CMK (cell line): ENCODE data around the gene CFAP77.

Source experiments
- DNase-seq: peaks from one replicate; pipeline ENCODE4 v3.0.0-alpha.2; 2010; ENCODE audit warnings: low read depth

The CFAP77 gene

DNA sequence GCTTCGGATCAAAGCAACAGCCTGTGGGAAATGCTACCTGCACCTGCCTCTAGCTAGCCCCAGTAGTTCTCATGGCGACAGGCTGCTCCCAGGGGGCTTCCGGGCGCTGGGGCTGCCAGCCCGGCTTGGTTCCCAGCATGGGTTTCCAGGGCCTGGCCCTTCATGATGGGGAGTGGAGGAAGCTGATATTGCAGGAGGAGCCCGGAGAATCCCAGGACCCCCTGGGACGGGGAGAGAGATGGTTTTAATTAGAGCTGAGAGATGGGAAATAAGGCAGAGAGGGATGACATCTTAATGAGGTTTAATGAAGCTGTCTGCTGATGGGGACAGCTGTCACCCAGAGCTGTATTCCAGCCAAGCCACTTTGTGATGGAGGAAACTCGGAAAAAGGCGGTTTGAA lies 78.6 kb downstream of the CFAP77 start:
- no peak for DNase-seq

DNA sequence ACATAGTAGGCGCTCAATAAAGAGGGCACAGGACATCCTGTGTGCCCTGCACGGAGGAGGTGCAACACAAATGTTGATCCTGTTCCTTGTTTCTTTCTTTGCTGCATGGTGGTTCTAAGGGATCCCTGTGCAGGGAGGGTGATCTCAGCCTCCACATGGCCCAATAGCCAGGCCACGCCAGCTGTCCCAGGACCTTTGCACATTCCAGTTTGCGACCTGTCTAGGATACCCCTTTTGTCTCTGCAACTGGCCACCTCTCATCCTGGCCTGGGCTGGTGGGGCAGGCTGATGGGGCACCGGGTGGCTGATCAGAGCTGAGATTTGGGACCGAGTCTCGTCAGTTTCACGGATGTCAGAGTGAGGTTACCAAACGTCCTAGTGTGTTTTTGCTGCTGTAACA lies 79.5 kb downstream of the CFAP77 start:
- no peak for DNase-seq

DNA sequence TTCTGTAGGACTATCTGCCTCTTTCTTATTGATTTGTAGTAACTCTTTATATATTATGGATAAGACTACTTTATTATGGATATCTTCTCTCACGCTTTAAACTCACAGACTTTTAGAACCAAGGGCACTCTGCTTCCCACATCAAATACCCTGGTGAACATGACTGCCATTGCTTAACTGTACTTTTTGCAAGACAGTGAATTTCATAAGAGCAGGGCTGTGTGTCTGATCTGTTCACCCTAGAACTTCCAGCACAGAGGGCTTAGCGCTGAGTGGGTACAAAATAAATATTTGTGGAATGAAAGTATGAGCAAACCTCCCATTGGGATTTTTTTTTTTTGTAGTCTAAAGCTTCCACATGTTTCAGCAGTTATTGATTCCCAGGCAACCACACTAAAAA lies 84.8 kb downstream of the CFAP77 start:
- no peak for DNase-seq

DNA sequence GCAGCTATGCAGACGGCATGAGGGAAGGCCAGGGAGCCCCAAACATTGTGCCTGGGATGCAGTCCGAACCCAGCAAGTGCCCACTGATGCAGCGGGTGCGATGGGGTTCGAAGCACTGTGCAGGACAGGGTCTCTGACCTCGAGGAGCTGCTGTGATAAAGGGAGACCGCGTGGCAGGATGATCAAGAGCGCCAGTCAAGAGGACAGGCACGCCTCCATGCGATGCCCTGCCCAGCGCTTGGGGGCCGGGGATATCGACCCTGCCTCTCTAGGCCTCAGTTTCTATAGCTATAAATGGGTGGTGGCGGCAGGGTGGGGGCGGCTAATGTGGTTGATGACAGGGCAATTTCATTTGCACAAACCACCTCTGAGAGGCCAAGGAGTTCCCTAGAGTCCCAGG lies 87.7 kb downstream of the CFAP77 start:
- no peak for DNase-seq

DNA sequence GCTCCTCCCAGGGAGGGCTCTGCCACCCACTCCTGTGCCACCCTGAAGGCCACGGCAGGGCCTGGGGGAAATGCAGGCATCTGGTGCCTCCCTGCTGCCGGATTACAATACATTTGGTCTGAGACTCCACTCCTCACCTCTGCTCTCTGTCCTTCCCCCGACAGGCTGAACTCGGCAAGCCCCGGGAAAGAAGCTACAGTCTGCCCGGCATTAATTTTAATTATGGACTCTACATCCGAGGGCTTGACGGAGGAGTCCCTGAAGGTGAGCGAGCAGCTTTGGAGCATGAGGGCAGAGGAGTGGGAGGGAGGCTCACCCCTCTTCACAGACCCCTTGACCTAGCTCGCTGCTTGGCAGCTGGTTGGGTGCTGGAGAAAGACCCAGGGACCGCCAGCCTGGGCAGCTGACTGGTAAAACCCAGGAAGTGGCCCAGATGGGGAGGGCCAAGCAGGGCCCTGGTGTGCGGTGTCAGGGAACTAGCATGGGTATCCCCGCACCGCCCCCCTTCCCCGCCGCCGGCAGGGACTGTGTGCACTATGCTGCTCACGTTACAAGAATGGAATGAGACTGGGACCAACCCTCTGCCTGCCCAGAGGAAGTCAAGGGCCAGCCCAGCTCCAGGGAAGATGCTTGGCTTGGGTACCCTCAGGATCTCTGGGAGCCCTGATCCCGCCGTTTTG lies 88.7 kb downstream of the CFAP77 start:
- no peak for DNase-seq

DNA sequence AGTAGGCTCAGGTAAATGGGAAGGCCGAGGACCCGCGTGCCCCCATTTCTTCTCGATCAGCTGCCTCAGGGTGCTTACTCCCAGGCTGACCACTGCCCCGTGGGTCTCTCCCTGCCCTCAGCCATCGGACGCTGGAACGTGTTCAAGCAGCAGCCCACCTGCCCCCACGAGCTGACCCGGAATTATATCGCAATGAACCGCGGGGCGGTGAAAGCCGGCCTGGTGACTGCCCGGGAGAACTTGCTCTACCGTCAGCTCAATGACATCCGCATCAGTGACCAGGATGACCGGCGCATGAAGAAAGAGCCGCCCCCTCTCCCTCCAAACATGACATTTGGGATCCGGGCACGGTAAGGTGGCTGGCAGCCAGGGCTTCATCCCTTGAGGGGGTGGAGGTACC lies 89.2 kb downstream of the CFAP77 start:
- DNase-seq = no peak

DNA sequence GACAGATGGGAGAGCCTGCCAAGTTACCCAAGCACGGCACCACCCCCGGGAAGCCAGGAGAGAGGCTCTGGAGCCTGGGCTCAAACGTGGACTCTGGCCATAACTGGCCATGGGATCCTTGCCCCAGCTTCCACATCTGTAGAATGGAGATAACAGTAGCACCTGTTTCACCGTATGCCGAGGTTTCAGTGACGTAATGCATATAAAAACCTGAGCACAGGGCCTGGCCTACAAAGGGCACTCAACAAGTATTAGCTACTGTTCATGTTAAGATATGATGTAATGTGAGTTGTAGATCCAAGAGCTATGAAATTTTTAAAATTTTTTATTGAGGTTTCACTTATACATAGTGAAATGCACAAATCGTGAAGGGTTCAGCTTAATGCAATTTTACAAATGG lies 90.2 kb downstream of the CFAP77 start:
- DNase-seq = no peak

DNA sequence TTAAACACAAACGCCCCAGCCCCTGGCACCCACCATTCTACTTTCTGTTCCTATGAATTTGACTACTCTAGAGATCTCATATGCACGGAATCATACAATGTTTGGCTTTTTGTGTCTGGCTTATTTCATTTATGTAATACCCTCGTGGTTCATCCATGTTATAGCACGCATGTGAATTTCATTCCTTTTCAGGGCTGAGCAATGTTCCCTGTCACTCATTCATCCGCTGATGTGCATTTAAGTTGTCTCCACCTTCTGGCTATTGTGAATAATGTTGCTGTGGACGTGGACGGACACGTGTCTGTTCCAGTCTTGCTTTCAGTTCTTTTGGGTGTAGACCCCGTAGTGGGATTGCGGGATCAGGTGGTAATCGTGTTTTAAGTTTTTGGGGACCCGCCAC lies 92.5 kb downstream of the CFAP77 start:
- DNase-seq = no peak

DNA sequence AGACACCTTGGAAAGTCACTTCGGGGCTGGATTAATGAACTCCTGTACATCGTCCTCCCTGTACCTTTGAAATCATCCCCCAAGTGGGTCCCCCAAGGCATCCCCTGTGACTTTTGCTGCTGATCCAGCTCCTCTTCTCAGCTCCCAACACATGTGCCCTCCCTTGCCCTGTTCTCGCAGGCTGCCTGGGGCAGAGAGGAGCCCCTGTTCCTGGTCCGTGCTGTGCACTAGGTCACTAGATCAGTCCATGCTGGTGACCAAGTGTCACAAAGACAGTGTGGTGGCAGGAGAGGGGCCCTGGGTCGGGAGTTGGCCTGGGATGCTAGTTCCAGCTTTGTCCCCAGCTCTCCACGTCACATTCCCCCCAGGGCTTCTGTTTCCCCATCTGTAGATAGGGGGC lies 93.1 kb downstream of the CFAP77 start:
- no peak for DNase-seq

DNA sequence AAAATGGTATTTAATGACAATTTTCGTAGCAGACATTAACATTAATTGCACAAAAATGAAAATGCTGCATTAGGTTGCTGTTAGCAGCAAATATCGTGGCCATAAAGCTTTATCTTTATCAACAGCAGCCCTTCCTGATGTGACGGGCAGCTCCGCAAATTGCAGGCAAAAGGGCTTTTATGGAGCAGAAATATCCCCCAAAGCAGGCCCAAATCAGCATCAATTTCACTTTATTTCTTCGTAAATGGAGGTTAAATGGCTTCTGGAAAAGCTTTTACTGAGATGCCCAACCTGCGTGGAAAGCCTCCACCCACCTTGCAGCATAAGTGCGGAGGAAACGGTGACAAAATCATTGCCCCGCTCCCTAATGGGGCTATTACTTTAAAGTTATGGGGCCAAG lies 94.5 kb downstream of the CFAP77 start:
- DNase-seq = no peak

DNA sequence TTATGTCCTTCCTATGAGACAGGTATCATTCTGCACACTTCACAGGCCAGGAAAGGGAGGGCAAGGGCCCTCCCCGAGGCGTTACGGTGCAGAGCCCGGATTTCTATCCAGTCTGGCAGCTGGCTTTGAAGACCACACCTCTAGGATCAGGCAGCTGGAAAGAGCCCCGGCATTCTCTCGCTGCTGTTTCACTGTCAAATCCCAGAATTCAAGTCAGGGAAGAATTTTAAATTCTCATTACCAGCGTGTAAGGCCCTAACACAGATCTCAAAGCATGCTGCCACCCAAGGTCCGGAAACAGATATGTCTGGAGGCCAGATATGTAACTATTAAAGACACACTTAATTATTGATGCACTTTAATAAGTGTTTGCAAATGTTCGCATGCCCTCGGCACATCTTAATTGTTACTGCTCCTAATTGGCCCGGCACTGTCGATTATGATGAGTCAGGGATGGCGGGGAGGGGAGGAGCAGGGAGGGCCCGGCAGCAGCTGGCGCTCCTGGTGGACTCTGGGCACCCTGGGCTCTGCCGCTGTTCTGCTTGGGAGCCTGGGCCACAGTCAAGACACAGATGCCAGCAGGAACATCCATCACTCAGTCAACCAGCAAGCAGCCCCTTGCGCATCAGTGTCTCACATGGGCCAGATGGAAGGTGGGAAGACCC lies 96.1 kb downstream of the CFAP77 start:
- no peak for DNase-seq

DNA sequence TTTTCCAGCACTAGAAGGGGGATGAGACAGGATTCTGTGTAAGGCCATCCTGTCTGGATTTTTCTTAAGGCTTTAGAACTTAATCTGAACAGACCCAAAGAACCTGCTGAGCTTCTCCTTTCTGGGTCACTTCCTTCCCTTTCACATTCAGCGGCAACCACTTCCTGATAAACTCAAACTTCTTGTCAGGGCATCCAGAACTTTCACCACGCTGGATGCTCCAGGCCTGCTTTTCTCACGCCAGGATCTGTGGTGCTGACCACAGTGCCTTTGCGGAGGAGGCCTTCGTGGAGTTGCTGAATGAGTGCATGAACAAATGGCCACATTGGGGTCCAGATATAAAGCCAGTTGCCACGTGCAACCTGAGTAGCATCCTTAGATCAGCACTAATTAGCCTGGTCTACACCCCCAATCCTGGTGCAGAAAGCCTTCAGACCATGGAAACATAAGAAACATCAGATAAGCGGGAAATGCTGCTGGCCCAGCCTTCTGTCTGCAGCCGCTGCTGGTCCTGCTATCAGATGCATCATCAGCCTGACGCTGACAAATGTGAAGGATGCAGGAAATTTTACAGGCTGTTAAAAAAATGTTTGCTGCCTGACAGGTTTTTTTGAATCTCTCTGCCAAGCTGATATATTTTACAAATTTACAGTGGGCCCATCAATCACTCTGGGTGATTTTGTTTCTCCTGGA lies 97.1 kb downstream of the CFAP77 start:
- peak; percentile 9 for DNase-seq

DNA sequence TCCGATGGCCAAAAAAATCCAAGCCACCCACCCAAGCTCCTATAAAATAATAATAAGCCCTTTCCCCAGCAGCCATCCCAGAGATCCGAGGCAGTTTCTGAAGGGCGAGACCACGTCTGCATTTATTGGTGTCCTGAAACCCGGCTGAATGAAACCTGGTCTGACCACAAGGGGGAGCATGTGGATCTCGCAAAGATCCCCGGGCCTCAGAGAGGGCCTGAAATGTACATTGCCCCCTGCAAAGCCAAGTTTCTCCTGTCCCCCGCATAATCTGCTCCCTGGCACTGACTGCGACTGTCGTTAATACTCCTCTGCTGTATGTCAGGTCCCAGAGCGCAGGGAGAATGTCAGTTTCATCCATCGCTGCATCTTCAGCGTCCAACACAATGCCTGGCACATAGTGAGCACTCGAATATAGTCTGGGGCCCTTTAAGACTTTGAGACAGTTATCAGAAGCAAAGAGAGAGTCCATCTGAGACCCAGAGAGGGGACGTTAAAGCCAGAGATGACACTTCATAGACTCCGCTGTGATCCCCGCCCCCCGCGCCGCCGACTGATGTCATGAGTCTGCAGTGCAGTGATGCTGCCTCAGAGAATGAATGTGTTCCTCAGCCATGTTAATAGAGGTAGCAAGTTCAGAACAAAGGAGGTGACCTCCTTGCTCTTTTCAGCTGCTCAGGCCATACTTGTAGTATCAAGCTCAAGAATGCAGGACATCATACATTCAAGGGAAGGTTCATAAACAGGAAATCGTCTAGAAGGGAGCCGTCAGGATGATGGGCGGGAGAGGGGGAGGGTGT lies 97.9 kb downstream of the CFAP77 start:
- DNase-seq = peak; percentile 11

DNA sequence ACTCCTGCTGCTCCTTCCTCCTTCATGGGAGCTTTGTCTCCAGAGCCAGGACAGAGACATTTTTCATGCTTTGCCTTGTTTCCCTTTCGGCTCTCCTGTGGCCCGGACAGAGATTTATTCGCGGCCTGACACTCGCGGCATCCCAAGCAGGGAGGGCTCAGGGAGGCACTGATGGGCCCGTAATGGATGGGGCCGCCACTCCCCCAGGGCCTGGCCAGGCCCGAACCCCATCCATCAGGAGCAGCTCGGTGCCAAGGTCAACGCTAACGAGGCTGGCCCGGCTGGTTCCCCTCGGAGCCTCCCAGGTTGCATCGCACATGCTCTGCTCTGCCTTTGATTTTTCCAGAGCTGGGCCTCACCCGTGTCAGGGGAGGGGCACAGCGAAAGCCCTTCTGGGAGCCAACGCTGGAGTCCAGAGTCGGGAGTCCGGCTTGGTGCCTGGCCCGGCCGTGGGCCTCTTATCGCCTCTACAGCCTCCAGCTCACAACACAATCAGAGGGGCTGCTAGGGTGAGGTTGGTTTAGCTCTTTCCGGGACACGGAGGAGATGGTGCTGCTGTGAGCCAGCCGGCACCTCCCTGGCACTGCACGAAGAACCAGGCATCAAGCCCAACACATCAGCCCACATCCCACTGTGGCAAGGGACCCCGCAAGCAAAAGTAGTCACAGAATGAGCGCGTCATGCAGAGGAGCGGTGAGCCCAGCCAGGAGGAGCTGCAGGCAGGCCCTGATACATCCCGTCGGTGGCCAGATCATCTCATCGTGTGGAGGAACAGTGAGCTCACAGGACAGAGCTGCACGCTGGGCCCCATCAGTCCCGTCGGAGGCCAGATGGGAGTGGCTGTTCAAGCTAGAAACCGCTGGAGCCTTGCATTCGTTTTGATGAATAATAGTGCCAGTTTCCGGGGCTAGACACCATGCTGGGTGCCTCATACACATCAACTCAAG lies 100.2 kb downstream of the CFAP77 start:
- no peak for DNase-seq

DNA sequence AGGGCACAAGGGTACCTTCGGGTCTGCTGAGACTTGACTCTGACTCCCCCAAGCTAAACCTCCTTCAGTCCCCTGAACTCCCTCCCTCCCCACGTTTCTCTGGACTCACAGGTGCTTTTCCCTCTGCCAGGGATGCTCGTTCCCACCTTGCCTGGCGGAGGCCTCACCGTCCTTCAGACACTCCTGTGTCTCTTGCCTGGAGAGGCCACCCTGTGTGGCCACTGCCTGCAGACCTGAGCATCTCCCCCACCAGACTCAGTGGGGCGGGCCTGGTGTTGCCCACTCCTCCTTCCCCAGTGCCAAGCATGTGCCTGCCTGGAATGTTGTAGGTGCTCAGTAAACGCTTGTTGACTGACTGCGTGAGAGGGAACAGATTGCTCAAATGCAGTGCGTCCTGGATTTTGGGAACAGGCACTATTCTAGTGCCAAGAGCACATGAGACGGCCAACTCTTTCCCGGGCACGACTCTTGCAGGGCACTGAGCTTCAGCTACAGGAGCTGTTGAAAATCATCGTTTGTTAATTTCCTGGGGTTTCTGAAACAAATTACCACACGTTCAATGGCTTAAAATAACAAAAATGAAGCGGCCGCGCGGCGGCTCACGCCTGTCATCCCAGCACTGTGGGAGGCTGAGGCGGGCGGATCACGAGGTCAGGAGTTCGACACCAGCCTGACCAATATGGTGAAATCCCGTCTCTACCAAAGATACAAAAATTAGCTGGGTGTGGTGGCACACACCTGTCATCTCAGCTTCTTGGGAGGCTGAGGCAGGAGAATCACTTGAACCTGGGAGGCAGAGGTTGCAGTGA lies 101.4 kb downstream of the CFAP77 start:
- no peak for DNase-seq

DNA sequence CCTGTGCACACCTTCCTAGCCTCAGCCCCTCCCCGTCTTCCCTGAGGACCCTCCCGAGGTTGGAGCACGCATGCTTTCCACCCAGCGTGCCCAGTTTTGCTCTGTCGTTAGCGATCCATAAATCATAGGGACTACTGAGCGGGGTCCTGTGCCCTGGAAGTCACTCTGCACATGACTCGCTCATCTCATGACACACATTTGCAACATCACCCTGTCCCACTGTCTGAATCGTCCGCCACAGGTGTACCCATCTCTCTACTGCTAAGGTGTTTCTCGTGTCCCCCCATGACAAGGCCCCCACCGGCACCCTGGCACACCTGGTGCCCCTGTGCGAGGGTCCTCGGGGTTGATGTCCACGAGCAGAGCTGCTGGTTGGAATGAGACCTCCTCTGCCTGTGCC lies 103.4 kb downstream of the CFAP77 start:
- DNase-seq = no peak

DNA sequence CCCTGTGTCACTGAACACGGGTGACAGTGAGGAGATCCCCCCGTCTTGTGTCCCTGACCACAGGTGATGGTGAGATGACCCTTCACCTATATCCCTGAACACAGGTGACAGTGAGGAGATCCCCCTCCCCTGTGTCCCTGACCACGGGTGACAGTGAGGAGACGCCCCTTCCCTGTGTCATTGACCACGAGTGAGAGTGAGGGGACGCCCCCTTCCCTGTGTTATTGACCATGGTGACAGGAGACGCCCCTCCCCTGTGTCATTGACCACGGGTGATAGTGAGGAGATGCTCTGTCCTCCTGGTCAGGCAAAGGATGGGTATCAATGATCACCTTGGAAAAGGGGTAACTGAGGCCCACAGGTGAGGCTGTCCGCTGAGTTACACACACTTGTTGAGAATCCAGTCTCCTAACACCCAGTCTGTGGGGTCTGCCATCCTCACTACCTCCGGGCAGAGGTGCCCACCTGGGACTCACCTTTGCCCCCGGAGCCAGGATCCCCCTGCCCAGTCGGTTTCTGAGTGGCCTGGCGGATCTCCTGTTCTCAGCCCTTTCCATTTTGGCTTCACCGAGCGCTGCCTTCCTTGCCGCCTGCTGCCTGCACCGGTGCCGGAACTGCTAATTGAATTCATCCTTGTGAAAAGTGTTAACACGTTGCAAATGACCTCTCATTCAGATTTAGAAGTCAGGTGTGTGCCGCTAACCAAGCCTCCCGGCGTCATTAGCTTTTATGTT lies 104.2 kb downstream of the CFAP77 start:
- DNase-seq = no peak

DNA sequence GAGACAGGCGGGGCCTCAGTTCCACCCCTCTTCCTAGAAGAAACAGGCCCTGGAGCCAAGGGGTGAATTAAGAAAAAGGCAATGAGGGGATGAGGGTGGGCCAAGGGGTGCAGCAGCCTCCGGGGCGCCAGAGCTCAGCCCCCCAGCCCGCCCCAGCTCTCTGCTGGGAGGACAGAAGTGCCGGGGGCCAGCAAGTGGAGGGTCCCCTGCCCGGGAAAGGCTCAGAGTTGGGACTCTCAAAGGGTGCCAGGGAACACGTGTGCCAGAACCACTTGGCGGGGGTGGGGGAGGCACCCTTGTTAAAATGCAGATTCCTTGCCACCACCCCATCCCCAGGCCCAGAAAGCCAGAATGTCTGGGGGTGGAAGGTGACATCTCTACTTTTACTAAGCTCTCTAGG lies 104.8 kb downstream of the CFAP77 start:
- DNase-seq = no peak

DNA sequence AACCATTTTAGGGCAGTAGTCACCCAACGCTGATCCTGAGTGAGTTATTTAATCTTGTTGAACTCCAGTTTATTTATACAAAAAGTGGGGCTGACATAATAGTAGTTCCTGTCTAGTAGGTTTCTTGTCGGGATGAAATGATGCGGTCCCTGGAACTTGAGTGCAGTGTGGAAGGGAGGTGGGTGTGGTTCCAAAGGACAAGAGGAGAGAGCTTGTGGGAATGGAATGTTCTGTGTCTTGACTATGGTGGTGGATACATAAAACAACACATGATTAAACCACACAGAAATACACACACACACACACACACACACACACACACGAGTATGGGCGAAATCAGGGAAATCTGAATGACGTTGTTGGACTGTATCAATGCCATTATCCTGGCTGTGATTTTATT lies 106.3 kb downstream of the CFAP77 start:
- DNase-seq = no peak

DNA sequence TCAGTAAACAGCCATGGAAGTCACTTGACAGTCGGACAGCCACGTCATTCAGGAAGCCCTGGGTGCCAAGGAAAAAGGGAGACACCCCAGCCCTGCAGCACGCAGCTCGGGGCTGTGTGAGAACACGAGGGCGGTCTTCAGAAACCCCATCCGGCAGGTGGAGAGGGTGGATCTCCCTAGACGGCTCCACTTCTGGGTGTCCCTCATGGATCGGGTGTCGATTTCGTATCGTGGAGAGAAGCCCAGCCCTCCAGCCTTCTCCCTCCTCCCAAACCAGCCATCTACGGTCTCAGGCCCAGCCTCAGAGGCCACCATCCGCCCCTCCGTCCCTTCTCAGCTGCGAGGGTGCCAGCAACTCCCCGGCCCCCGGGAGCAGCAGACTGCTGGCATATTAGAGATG lies 106.9 kb downstream of the CFAP77 start:
- DNase-seq = no peak
